GM19238 (cell line): ENCODE results near the gene CAB39L.

Experiments
- DNase-seq: peaks from one replicate; pipeline ENCODE4 v3.0.0; 2011; ENCODE audit warnings: low spot score; ENCODE audit not compliant: insufficient read length

The CAB39L gene

DNA sequence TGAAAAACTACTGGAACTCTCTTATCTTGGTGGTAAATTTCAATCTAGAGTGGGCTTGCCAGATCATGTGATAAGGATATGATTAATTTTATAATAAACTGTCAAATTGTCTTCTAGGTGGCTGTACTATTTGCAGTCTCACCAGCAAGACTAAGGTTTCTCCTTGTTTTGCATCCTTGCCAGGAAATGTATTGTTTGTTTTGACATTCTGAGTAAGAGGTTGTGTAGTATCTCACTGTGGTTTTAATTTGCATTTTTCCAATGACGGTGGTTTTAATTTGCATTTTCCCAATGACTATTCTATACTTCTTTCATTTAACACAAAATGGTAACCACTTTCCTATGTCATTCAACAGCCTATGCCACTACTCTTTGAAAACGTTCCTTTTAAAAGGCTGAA is 2.0 kb downstream of the CAB39L start:
- DNase-seq, result no peak

DNA sequence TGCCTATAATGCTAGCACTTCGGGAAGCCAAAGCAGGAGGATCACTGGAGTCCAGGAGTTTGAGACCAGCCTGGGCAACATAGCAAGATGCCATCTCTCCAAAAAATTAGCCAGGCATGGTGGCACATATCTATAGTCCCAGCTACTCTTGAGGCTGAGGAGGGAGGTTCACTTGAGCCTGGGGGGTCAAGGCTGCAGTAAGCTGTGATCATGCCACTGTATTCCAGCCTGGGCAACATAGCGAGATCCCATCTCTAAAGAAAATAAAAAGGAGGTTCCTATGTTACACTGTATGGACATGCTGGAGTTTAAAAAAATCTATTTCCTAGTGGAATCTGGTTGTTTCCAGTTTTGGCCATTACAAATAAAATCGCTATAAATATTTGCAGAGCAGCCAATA is 2.6 kb downstream of the CAB39L start:
- no peak for DNase-seq

DNA sequence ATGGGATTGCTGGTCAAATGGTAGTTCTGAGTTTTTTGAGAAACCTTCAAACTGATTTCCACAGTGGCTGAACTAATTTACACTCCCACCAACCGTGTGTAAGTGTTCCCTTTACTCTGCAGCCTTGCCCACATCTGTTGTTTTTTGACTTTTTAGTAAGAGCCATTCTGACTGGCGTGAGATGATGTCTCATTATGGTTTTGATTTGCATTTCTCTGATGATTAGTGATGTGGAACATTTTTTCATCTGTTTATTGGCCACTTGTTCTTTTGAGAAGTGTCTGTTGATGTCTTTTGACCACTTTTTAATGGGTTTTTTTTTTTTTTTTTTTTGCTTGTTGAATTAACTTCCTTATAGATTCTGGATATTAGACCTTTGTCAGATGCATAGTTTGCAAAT is 4.3 kb downstream of the CAB39L start:
- no peak for DNase-seq

DNA sequence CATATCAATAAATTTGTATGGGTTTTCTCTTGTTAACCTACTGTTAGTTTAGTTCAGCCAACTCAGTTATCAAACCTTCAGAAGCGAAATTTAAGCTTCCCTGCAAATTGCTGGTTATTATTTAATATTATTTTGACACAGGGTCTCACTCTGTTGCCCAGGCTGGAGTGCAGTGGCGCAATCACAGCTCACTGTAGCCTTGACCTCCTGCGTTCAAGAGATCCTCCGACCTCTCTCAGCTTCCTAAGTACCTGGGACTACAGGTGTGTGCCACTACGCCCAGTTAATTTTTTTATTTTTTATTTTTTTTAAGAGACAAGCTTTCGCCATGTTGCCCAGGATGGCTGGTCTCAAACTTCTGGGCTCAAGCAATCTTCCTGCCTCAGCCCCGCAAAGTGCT is 6.2 kb downstream of the CAB39L start:
- no peak for DNase-seq

DNA sequence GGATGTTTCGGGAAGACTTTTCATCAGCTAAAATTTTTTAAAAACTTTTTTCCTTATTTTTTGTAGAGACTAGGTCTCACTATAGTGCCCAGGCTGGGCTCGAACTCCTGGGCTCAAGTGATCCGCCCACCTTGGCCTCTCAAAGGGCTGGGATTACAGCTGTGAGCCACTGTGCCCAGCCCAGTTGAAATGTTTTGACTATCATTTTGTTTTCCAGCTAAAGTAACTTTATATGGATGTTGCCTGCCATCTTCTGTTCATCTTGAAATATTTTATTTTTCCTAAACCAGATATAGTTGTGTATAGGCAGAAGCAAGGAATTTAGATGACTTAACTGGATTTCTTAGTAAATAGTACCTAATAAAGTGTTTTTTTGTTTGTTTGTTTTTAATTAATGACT is 7.0 kb downstream of the CAB39L start:
- no peak for DNase-seq

DNA sequence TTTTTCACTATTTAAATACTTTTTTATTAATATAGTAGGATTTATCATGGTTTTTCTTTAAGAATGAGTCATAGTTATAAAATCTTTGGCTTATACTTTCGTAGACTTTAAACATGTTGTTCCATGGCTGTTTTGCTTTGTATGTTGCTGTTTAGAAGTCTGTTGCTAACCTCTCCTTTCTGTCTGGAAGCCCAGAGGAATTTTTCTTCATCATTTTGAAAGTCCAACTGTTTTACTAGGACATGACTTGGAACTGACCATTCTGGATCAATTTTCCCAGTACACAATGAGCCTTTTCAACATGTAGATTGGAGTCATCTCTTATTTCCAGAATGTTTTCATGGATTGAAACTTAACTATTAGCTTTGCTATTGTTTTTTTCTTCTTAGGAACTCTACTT is 7.9 kb downstream of the CAB39L start:
- no peak for DNase-seq

DNA sequence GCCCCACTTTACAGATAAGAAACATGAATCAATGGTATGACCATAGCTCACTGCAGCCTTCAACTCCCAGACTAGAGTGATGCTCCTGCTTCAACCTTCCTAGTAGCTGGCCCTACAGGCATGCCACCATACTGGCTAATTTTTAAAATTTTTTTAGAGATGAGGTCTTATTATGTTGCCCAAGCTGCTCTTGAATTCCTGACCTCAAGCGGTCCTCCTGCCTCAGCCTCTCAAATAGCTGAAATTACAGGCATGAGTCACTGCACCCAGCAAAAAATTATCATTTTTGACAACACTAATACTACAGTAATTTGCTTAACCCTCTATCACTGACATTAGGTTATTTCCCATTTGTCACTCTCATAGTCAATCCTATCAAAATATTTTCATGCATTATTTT is 14.7 kb downstream of the CAB39L start:
- DNase-seq, result no peak

DNA sequence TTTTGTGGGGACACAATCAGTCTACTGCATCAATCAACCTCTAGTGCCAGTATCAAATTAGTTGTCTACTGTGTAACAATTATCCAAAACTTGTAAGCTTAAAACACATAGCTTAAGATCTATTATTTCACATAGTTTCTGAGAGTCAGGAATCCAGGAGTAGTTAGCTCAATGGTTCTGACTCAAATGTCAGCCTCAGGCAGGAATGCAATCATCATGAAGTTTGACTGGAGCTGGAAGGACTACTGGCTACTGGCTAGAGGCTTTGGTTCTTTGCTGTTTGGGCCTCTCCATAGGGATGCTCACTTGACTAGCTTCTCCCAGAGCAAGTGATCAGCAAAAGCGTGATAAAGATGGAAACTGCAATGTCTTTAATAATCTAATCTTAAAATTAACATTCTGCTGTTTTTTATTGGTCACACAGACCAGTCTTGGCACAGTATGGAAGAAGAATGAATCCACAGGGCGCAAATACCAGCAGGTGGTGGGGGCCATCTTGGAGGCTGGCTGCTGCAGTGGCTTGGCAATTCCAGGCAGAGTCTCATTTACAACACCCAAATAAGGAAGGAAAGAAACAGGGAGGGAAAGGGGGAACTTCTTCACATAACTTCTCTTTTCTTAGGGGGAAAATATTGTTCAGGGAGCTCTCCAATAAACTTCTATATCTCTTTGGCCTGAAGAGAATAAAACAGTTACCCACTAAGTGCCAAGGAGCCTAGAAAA is 15.7 kb downstream of the CAB39L start:
- DNase-seq, result no peak

DNA sequence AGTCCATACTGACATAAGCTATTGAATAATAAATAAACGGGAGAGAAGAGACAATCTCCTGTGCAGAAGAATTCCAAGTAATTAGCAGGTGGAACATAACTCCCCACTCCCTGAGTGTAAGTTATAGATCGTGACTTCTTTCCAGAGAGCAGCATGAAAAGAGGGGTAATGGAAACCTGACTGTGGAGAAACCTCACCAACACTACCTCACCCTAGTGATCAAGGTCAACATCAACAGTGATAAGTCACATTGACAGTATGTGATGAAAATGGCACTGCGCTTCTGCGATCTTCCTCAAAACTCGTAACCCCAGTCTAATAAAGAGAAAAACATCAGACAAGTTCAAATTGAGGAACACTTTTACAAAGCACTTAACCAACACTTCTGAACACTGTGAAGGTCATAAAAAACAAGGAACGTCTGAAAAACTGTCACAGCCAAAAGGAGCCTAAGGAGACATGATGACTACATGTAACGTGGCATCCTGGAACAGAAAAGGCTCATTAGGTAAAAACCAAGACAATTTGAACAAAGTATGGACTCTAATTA is 19.8 kb downstream of the CAB39L start:
- no peak for DNase-seq

DNA sequence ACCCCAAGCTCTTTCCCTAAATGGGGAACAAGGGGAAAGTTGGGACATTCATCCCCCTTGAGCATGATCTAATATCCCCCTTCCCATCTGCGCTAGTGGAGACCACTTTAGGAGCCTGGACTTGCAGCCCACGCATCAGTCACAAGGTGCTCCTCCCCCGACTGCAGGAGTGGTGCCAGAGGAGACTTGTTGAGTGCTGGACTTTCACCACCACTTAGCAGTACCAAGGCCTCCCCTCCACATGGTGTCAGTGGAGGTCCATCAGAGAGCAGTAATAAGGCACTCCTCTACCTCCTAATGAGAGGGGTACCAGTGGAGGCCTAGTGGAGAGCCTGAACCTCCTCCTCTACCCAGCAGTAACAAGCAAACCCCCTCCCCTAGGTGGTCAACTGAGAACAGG is 22.5 kb downstream of the CAB39L start:
- no peak for DNase-seq

DNA sequence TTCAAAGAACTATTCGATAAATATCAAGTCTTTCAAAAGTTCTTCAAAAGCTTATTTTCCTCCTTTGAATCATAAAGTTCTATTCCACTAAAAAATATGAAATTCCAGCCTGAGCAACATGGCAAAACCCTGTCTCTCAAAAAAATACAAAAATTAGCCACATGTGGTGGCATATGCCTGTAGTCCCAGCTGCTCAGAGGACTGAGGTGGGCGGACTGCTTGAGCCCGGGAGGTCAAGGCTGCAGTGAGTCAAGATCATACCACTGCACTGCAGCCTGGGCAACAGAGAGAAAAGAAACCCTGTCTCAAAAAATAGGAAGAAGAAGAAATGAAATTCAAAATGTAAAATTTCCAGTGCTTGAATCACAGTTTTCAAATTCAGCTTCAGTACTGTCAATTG is 24.6 kb downstream of the CAB39L start:
- no peak for DNase-seq

DNA sequence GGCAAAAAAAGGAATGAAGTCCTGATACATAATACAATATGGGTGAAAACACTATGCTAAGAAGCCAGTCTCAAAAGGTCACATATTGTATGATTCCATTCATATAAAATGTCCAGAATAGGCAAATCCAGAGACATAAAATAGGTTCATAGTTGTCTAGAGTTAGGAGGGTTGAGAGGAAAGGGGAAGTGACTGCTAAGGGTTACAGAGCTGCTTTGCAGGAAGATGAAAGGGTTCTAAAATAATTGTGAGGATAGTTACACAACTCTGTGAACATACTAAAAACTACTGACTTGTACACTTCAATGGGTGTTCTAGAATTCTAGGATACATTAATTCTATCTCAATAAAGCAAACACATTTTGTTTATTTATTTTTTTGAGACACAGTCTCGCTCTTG is 25.7 kb downstream of the CAB39L start:
- DNase-seq, result no peak

DNA sequence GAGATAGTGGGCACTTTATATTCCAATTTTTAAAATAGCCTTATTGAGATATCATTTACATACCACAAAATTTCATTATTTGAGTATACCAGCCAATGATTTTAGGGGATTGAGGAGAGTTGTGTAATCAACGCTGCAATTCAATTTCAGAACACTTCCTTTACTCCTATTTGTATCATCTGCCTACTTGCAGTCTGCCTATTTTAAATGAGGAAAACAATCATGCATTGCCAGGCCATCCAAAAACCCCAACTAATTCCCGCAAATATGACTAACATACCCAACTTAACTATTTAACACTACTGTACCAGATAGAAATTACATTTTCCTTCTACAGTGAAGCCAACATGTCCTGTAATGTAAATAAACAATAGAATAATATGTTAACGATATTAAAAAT is 26.7 kb downstream of the CAB39L start:
- no peak for DNase-seq

DNA sequence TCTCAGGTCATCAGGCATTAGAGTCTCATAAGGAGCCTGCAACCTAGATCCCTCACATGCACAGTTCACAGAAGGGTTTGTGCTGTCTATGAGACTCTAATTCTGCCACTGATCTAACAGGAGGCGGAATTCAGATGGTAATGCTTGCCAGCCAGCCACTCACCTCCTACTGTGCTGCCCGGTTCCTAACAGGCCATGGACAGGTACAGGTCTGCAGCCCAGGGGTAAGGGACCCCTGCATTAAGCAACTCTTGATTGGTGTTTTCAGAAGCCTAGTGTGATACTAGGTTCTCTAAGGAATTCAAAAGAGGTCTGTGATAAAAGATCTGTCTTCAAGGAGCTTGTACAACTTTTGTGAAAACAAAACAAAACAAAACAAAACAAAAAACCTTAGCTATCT is 31.1 kb downstream of the CAB39L start:
- DNase-seq, result no peak

DNA sequence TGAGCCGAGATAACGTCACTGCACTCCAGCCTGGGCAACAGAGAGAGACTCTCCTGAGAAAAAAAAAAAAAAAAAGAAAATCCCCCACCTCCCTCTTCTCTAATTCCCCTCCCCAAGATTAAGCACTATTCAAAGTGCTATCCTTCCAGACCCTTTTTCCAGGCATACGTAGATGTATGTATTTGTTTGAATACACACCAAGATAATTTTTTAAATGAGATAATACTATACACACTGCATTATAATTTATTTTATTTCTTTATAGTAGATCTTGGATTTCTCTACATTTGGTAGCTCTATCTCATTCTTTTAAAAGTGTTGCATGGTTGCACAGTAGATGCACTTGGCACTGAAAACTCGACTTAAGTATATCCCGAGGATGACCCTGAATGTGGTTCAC is 32.5 kb downstream of the CAB39L start:
- DNase-seq, result no peak

DNA sequence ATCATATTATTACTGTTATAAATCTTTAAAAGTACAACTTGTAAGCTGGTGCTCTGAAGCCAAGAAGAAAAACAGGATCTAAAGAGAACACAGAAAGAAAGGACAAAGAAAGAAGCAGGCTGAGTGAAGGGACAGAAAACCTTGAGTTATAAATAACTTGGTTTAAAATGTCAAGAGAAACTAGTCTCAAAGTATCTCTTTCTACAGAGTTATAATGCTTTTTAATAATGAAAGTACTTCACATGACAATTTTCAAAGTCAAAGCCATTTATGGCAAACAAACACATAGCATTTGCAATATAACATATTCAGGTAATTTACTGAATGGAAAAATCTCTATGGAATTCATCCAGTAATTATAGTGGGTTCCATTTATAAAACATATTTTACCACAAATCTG is 33.4 kb downstream of the CAB39L start:
- DNase-seq, result no peak

DNA sequence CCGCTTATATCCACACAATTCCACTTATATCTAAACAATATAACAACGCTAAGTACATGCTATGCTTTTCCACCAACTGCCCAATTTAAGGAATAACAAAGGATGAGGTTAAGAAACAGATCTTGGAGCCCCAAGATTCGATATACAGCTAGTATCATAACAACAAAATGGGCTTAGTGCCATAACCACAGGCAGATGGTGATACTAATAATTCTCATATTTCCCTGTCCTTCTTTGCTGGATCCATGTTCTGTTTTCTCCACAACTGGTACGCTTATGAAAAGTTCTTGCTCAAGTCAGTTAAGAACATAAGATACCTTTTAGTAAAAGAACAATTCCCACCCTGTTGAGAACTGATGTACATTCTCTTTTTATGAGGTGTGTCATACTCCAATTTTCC is 33.9 kb downstream of the CAB39L start:
- DNase-seq, result no peak

DNA sequence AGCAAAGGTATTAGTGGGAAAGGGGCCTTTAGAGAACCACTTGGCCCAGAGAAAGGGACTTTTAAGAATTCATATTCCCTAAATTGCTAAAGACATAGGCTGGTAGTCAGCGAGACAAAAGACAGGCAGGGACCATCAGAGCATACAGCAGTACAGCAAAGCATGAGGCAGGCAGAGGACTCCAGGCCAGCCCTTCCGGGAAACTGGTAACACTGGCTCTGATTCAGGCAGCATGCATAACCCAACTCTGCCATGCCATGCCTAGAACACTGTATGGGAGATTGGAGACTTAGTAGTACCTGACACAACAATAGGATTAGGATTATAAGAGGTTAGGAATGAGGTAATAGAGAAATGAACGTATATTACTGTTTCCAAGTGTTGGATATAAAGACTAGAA is 34.9 kb downstream of the CAB39L start:
- no peak for DNase-seq

DNA sequence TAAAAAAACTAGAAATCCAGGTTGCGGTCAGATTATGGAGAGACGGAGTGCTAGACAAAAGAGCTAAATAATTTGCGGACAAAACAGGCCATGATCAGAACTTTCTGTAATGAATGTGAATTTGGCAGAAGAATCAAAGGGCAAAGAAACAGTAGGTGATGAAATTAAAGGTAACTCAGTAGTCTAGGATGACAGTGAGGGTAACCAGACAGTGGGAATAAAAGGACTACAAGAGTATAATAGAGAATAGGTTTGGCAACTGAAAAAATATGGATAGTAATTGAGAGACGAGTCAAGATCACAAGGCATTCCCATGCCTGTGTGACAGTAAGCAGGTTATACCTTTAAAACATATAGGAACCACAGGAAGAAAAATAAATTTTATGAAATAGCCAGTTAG is 35.9 kb downstream of the CAB39L start:
- DNase-seq, result no peak

DNA sequence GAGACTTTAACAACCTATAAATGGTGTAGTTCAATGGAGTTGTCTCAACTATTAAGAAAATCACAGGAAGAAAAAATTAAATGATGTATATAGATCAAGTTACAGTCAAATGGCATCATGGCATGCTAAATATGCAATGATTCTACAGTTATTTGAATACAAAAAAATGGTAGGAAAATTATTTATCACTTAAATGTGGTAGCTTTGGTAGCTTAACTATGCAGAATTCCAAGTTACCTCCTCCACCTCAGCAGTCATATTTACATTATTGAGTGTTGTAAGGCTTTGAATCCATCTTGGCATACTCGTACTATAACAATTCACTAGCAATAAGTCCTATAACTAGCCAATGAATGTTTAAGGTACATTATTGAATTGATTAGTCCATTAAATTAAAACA is 36.8 kb downstream of the CAB39L start:
- no peak for DNase-seq

DNA sequence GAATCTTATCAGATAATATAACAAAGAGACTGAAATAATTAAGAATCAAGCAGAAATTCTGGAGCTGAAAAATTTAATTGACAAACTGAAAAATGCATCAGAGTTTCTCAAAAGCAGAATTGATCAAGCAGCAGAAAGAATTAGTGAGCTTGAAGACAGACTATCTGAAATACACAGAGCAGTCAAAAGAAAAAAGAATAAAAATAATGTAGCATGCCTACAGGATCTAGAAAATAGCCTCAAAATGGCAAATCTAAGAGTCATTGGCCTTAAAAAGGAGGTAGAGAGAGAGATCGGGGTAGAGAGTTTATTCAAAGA is 39.2 kb downstream of the CAB39L start:
- no peak for DNase-seq

DNA sequence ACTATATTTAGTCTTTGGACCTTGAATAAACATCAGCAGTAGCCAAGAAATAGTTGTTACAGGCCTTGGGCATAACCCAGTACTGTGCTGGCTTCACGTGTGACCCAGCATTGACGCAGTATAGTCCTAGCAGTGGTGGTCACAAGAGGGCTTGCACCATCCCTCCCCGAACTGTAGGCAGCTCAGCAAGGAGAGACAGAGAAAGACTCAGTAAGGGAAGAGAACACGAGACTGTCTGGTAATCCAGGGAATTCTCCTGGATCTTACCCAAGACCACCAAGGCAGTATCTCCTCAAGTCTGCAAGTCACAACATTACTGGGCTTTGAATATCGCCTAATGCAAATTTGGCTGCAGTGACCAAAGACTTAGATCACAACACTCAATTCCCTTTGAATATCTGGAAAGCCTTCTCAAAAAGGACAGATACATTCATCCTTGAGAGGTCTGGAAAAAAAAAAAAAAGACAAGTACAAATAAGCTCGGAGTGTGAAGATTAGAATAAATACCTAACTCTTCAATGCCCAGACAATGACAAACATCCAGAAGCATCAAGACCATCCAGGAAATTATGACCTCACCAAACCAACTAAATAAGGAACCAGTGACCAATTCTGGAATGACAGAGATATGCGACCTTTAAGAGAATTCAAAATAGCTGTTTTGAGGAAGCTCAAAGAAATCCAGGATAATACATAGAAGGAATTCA is 39.7 kb downstream of the CAB39L start:
- DNase-seq, result no peak
